ENCODE measurements around the gene POTEI.
"Not testable (repeated sequence)": the region's sequence is repeated elsewhere in the genome, so short reads cannot be mapped to it uniquely, and the experiment has no call there.

POTEI gene

DNA sequence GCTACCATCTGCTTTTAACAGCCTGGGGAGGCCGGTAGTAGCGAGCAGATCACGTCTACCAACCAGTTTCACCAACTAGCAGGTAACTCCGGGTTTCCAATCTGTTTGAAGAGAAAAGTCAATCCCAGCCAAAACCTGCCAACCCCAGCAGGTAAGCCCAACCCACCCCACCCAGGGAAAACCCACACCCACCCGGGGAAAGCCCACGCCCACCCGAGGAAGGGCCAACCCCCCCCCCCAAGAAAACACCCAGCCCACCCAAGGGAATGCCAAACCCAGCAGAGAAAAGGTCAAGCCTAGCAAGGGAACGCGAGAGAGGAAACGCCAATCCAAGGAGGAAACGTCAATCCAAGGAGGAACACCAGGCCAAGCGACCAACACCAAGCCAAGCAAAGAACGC is at the start of gene POTEI:
Gene POTEI, minus strand, starts transcription at position 101 of the 400 bp plus-strand sequence. Its CDS starts 93 bp downstream, at position 8.
- not testable (repeated sequence) for DNase-seq

DNA sequence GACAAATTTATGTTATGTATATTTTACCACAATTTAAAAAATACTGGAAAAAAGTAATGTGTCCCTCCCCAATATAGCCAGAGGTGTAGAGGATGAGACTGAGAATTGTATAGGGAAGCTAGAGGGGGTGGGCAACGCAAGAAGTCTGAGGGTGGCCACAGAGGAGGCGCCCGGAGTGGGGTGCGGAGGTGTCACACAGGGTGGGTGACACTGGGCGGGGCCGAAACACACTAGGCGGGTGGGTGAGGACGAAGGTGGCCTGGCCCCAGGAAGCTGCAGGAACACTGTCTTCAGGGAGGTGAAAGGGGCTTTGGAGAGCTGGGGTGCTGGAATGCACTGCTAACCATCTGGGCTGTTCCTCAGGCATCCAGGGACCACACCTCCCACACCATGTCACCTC is 47.3 kb upstream of the POTEI start:
- DNase-seq: not testable (repeated sequence)

DNA sequence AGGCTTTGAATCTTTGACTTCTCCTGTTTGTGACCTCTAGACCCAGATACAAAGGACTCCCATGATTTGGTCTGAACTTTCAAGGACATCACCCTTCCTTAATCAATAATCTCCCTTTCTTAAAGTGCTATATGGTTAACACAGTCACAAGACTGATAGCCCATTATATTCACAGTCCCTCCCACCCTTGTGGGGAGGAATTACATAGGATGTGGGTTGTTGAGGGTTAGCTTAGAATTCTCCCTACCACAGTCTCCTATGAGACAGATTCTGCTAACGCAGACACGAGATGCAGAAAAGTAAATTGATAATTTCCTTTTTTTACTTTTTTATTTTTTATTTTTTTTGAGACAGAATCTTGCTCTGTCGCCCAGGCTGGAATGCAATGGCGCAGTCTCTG is 45.0 kb upstream of the POTEI start:
- DNase-seq: not testable (repeated sequence)

DNA sequence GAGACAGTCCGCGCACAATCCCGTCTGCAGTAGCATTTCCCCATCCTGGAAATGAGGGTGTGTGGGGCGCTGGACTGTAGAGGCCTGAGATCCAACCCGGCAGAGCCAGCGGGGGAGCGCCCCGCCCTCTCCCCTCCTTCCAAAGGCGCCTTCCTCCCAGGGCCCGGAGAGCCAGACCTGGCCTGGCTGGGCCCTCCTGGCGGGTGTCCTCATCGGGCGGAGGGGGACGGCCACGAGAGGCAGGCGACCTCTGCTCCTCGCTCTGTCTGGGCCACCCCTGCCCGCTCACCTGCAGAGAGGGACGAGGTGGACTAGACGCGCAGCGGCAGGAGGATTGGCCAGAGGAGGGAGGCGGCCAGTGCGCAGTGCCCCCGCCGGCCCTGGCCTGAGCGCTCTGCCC is 40.3 kb upstream of the POTEI start:
- not testable (repeated sequence) for DNase-seq

DNA sequence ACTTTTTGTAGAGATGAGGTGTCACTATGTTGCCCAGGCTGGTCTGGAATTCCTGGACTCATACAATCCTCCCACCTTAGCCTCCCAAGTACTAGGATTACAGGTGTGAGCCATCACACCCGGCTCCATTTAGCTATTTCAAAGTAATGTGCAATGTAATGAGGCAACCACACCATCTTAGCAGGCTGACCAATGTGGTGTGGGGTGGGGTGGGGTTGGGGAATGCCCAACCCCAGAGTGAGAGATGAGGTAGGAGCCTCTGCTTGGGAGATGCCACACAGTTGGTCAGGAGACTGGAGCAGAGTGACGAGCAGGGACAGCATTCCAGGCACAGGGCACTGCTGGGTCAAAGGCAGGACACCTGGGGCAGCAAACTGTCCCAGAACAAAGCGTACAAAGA is 39.3 kb upstream of the POTEI start:
- not testable (repeated sequence) for DNase-seq

DNA sequence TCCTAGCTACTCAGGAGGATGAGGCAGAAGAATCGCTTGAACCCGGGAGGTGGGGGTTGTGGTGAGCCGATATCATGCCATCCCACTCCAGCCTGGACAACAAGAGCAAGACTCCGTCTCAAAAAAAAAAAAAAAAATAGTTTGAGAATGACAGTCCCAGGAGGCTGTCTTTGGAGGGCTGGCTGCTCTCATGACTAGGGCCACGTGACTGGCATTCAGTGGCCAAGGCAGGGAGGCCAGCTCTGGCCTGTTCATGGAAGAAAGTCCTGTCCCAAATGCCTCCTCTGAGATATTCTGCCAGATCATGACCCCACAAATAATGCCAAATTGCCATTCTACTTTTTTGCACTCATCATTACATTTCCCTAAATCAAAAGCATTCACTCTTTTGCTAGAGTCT is 35.9 kb upstream of the POTEI start:
- not testable (repeated sequence) for DNase-seq

DNA sequence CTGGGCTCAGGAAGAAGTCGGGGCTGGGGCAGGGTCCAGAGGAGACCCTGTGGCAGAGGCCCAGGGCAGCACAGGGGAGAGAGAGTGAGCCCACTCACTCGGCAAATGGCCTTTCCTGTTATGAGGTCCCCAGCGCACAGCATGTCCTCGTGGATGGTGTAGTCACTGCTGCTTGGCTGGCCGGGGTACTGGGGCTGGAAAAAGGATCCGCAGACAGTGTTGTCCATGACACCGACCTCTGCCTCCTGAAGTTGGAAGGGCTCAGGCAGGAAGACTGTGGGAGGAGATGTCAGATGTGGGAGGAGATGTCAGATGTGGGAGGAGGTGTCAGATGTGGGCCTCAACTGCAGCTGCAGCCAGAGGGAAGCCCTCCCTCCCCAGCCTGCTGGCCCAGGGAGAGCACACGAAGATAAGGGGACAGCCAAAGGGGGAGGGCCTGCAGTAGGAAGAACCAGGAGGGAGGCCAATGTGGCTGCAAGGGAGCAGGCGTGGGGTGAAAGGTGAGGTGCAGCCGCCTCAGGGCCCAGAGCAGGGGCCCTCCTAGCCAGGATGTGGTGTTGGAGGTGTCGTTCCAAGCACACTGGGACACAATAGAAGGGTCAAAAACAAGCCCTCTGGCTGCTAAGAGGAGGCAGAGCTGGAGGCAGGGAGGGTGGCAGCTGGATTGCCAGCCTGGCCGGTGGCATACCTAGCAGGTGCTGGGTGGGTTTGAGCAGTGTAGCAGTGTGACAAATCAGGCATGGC is 34.8 kb upstream of the POTEI start:
- DNase-seq: not testable (repeated sequence)

DNA sequence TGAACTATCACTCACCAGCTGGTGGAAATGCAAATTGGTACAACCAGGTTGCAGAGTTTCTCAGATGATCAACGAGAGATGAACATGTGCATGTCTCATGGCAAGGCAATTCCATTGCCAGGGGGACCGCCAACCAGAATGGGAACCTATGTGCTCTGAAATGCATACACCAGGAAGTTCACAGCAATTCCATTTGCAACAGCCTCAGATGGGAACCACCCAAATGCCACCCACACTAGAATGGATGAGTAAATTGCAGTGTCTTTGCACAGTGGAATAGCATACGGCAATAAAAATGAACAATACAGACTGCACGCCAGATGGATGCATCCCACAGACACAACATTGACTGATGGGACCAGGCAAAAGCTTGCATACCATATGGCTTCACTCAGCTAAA is 33.7 kb upstream of the POTEI start:
- DNase-seq: not testable (repeated sequence)

DNA sequence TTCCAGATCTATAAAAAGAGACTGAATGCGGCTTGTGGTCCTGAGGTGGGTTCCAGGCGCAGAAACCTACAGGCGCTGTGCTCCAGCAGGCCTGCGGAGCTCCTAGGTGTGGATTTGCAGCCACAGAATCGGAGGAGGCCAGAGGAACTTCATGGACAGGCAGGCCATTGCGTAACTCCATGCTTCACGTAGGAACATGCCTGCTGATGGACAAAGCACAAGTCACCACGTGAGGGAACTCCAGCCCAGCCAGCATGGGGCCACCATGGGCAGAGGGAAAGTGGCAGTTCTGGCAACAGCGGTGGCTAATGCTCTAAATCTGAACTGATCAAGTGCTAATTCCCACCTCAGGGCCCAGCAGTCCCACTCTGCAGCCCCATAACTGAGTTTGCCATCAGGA is 29.1 kb upstream of the POTEI start:
- DNase-seq: not testable (repeated sequence)

DNA sequence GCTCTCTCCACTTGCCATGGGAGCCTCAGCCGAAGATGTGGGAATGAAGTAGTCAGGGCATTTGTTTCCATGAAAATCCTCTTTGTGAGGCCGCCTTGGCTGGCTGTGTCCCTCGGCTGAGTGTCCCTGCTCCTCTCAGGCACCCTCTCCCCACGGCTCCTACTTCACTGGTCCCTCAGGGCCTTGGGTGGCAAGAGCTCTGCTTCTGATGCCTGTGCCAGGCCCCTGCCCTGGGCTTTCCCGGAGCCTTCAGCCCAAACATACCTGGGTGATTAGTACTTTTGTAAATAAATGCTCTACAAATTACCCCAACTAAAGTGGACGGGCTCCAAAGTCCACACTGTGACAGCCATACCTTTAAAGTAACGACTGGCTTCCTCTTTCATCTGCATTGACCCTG is 27.5 kb upstream of the POTEI start:
- DNase-seq: not testable (repeated sequence)

DNA sequence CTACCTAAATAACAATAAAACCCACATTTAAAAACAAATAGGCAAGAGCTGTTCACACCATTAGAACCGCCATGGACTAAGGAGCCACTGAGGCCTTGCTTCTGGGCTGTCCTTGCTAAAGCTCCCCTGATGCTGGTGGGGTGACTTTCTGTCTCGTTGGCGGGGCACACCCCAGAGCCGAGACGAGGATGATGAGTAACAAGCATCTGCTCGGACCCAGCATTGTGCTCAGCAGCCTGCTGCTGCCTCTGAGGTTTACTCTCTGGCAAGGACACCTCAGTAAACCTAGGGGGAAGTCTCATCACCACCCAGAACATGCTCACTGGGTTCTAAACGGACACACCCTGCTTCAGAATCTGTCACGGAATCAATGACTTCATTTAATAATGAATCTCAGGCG is 22.5 kb upstream of the POTEI start:
- not testable (repeated sequence) for DNase-seq

DNA sequence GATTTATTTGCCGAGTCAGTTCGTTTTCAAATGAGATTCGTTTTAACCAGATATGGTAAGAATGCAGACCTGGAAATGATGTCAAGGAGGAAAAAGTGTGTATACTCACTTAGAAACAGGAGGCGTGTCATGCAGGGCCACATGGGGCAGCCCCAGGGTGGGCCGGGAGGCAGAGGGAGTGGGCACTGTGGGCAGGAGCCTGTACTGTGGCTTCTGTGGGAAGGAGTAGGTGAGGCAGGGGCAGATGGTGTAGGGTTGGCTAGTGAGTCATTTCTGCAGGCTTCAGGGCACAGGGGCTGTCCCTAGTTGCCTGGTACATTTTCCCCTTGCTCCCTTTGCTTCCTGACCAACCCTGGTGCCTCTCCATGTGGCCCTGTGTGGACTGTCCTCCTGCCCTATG is 22.1 kb upstream of the POTEI start:
- not testable (repeated sequence) for DNase-seq

DNA sequence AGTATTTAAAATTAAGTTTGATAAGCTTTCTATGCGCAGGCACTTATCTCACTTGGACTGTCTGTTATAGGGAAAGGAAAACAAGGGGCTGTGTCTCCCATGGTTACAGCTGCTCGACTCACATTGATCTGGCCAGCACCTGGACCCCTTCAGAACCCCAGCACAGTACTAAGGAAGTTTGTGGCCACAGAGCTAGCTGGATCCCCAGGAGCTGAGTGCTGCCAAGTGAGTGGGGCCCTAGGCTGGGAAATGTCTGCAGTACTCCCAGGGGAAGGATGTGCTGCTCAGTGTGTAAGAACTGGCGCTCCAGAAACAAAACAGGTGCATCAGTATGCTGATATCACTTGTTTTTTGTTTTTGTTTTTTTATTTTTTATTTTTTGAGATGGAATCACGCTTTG is 21.1 kb upstream of the POTEI start:
- DNase-seq: not testable (repeated sequence)

DNA sequence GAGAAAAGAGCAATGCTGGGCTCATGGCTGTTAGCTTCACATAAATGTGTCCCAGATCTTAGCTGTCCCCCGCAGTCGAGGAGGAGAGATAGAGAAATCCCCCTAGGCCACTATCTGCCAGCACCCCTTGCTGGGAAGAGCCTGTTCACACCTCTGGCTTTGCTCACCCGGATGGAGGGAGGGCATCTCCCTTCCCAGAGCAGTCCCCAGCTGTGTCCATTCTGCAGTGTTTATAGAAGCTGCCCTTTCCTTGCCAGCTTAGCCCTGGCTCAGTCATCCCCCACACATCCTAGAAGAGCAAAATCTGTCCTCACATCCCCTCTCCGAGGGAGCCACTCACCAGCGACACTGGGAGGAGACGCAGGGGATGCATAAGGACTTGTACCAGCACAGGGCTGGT is 20.4 kb upstream of the POTEI start:
- DNase-seq: not testable (repeated sequence)

DNA sequence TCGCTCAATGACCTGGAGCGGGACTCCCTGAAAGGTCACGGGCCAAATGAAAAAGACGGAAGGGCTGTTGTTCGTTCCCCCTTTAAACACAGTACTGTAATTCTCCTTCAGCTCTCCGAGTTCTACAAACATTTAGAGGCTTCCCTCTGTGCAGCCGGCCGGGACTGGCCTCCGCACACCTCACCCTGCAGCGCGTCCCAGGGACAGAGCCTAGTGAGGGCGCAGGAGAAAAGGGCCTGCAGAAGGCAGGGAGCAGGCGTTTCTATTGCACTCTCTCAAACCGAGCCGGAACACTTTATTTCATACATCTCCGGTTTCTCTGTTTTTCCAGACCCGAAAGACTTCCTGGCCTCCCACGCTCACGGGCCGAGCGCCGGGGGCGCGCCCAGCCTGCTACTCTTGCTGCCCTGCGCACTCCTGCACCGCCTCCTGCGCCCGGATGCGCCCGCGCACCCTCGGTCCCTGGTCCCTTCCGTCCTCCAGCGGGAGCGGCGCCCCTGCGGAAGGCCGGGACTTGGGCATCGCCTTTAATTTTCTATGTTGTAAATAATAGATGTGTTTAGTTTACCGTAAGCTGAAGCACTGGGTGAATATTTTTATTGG is 18.3 kb upstream of the POTEI start:
- not testable (repeated sequence) for DNase-seq

DNA sequence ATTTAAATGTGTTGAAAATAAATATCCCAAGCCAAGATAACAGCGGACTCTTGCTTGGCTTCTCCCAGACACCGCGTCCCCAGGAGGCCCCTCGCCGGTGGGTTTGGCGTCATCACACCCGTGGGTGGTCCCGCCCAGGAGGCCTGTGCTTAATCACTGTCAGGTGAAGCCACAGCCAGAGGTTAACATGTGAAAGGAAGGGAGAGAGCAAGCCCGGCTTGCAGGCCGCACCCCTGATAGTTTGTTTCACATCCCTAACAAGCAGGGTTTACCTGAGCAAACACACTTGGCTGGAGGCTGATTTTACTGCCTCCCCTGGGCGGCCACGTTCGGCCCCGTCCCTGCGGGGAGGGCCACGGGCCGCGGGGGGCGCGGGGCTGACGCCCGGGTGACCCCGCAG is 13.3 kb upstream of the POTEI start:
- not testable (repeated sequence) for DNase-seq

DNA sequence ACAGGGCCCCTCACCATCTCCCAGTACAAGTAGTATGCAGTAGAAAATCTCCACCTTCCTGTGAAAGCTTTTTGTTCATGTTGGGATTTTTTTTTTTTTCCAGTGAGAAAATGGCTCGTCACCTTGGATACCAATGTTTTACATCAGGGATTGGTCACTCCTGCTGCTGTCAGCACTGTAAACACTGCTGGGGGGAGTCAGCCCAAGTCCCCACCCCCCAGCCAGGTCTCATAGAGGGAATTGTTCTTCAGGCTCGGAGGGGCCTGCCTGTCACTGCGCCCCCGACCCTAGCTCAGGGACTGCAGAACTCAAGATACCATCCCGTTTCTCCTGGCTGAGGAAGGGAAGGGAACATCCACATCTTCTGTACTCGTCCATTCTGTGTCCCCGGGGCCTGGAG is 11.9 kb upstream of the POTEI start, which contains the start of gene CFC1B:
Gene CFC1B, plus strand, starts transcription at position 231 of the 400 bp plus-strand sequence. CDS start 263 bp downstream, outside the sequence.
- not testable (repeated sequence) for DNase-seq

DNA sequence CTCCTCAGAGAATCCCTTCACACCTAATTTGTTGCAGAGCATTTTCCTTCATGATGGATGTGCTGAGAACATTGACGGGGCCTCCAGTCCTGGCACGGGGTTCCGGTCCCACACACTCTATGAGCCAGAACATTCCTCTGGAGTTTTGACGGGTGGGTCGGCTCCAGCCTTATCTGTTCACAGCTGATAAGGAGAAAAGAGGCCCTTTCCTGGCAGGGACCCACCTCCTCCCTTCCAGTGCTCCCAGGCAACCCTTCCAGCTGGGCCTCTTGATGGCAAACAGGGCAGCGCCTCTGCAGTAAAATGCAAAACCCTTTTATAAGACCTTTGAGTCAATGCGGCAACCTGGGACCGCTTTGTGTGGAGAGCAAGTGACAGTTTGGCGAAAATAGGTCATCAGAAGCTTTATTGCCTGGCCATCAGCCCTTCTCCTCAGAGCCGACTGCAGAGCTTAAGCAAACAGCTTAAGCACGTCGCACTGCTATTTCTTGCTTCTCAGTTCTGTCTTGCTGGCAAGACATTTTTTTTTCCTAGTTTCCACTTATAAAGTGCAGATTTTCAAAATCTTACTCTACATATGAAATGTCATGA is 9.5 kb upstream of the POTEI start:
- DNase-seq: not testable (repeated sequence)

DNA sequence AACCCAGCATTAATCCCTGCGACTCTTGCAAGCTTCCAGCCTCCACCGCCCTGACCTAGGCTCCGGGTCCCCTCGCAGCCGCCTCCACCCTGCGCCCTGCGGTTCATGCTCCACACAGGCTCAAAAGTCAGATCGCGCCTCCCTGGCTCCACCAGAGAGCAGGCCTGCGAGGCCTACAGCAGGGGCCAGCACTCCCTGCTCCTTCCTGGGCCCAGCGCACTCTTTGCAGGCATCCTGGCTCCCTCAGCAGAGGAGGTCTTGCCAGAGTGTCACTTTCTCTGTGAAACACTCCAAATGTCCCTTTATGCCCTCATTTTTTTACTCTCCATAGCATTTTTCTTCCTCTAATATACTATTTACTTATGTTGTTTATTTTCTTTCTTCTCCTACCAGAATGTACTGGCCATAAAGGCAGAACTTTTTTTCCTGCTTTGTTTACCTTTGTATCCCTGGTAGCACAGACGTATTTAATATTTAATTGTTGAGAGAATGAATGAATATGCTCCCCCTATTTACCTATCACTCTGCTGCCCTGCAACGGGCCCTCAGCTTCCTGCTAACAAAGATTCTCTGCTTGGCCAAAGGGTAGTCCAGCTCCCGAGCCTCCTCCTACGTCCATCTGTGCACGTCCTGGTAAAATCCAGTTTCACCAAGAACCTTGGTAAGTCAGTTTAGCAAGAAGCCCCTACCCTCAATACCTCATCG is 2.8 kb upstream of the POTEI start:
- not testable (repeated sequence) for DNase-seq

DNA sequence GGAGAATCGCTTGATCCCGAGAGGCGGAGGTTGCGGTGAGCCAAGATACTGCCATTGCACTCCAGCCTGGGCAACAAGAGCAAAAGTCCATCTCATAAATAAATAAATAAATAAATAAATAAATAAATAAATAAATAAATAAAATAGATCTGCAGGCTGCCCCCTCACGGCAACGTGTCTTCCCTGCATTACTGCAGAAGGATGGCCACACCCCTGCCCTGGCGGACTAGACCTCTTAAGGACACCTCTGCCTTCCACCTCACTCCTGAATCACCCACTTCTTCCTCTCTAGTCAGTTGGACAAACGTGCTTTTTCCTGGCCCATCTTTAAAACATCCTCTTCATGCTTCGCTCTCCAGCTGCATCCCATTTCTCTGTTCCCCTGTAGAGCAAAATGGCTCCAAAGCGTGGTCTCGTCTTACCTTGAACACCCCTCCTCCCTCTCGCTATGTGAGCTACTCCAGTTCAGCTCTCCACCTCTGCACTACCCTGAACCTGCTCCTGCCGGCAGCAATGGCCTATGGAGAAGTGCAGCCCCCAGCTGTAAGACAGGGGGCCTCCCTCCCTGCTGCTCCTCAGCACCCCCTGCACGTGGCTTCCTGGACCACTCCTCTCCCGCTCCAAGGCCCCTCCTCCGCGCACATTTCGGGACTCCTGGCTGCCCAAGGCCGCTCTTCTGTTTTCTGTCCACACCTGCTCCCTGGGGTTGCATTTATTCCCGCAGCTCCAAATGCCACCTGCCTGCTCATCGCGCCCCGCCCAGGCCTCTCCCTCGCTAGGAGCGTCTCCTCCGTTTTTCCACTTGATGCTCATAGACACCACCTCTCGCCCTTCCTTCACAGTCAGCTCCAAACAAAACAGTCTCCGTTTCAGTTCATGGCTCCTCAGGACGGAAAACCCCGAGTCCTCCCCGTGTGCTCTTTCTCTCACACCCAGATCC is 1.9 kb upstream of the POTEI start:
- DNase-seq: not testable (repeated sequence)

DNA sequence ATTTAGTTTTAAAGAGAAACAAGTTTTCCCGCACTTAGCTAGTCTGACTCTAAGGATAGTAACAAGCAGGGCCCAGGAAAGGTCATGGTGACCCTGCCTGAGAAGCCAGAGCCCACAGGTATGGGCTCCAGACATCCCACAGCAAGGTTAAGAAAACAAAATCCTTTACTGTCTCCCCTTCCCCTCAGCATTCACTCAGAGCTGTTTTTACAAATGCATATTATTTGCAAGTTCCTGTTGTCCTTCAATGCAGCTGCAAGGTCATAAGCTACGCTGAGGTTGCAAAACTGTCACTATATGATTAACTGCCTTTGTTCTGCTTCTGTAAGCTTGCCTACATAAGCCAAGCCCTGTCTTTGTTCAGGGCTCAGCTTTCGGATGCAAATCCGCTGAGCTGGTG is 18.1 kb downstream of the POTEI start:
- DNase-seq: not testable (repeated sequence)

DNA sequence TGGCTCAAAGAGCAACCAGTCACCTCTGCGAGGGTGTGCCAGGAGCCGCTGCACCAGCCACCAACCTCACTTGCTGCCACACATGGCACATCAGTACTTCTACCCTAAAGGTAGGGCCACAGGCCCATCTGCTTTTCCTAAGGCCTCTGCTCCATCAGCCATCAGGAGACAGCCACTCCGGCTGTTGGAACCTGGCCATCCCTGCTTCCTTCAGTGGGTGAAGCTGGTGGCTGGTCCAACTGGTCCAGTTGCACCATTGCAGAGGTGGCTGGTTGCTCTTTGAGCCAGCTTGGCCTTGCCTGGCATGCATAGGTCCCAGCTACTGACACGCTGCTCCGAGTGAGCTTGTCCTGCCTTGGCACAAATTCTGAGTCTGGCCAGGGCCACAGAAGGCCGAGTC is 53.7 kb downstream of the POTEI start:
- not testable (repeated sequence) for DNase-seq
